Measurements from ENCODE around the gene OR14K1. TPM values are rescaled to one million over a fixed set of nuclear protein-coding genes. Genes with fewer than 3 reads are reported as not detected.

The OR14K1 gene
- total and polyA plus RNA-seq, 9 donors, result not detected

GRCh38 chr1:247769603-247770002 lies 31.2 kb downstream of the OR14K1 start:
- DNase-seq, result no peak
- H3K4me1 ChIP-seq (ENCODE audit: insufficient read depth), result no peaks in the 10 kb centered on the region
- no peak overlapping the region for H3K4me3 ChIP-seq
- H3K9me3 ChIP-seq, result no peaks in the 10 kb centered on the region
- intact Hi-C loops (cut with DNase I), result no loop called here
- no peaks in the 10 kb centered on the region for H3K27me3 ChIP-seq
- no peak overlapping the region for H3K27ac ChIP-seq
- TF ChIP-seq EP300 (IDR thresholded peaks at IDR 0.05) (no peak), CTCF (IDR thresholded peaks at IDR 0.05) (no peak), POLR2A (IDR thresholded peaks at IDR 0.05) (no peak)
- no peaks in the 10 kb centered on the region for H3K36me3 ChIP-seq

Other genes with a start within 250 kb of the OR14K1 start
- gene OR2C3, start 202.2 kb upstream of the OR14K1 start, total RNA-seq, result under 1 TPM in 1 of 7 donors, not detected in 6; 0.15 TPM
- gene OR2C3, start 202.2 kb upstream of the OR14K1 start, polyA plus RNA-seq, result under 1 TPM in 1 of 2 donors, not detected in 1; 0.04 TPM
- under 1 TPM in 3 of 7 donors, not detected in 4; 0.13 to 0.42 (median 0.35) TPM for gene GCSAML, start 189.5 kb upstream of the OR14K1 start, total RNA-seq
- gene GCSAML, start 189.5 kb upstream of the OR14K1 start, polyA plus RNA-seq, result under 1 TPM; 0.05 to 0.52 TPM
- gene OR2G2, start 150.3 kb upstream of the OR14K1 start, total RNA-seq, result not detected
- gene OR2G2, start 150.3 kb upstream of the OR14K1 start, polyA plus RNA-seq, result not detected
- gene OR2G3, start 133.0 kb upstream of the OR14K1 start, total RNA-seq, result not detected
- not detected for gene OR2G3, start 133.0 kb upstream of the OR14K1 start, polyA plus RNA-seq
- not detected for gene OR13G1, start 58.9 kb upstream of the OR14K1 start, total RNA-seq
- not detected for gene OR13G1, start 58.9 kb upstream of the OR14K1 start, polyA plus RNA-seq
- not detected for gene OR6F1, start 22.0 kb upstream of the OR14K1 start, total RNA-seq
- not detected for gene OR6F1, start 22.0 kb upstream of the OR14K1 start, polyA plus RNA-seq
- not detected for gene OR14A2, start 9.5 kb downstream of the OR14K1 start, total RNA-seq
- not detected for gene OR14A2, start 9.5 kb downstream of the OR14K1 start, polyA plus RNA-seq
- not detected for gene OR1C1, start 21.9 kb downstream of the OR14K1 start, total RNA-seq
- not detected for gene OR1C1, start 21.9 kb downstream of the OR14K1 start, polyA plus RNA-seq
- gene OR14A16, start 85.5 kb downstream of the OR14K1 start, total RNA-seq, result not detected
- gene OR14A16, start 85.5 kb downstream of the OR14K1 start, polyA plus RNA-seq, result not detected
- not detected for gene OR11L1, start 103.3 kb downstream of the OR14K1 start, total RNA-seq
- gene OR11L1, start 103.3 kb downstream of the OR14K1 start, polyA plus RNA-seq, result not detected
- gene TRIM58, start 118.6 kb downstream of the OR14K1 start, total RNA-seq, result 1 to 10 TPM in 1 of 7 donors, under 1 TPM in 6; 0.13 to 3.2 (median 0.41) TPM
- gene TRIM58, start 118.6 kb downstream of the OR14K1 start, polyA plus RNA-seq, result under 1 TPM; 0.13 to 0.35 TPM
- under 1 TPM in 2 of 7 donors, not detected in 5; 0.25 to 0.46 TPM for gene OR2W3, start 157.0 kb downstream of the OR14K1 start, total RNA-seq
- under 1 TPM in 1 of 2 donors, not detected in 1; 0.22 TPM for gene OR2W3, start 157.0 kb downstream of the OR14K1 start, polyA plus RNA-seq
- not detected for gene OR2T8, start 181.6 kb downstream of the OR14K1 start, total RNA-seq
- gene OR2T8, start 181.6 kb downstream of the OR14K1 start, polyA plus RNA-seq, result not detected
- not detected for gene OR2AJ1, start 186.3 kb downstream of the OR14K1 start, total RNA-seq
- gene OR2AJ1, start 186.3 kb downstream of the OR14K1 start, polyA plus RNA-seq, result not detected
- under 1 TPM in 1 of 7 donors, not detected in 6; 0.34 TPM for gene OR2L8, start 210.2 kb downstream of the OR14K1 start, total RNA-seq
- not detected for gene OR2L8, start 210.2 kb downstream of the OR14K1 start, polyA plus RNA-seq
- under 1 TPM in 2 of 7 donors, not detected in 5; 0.36 to 0.80 TPM for gene OR2AK2, start 226.6 kb downstream of the OR14K1 start, total RNA-seq
- gene OR2AK2, start 226.6 kb downstream of the OR14K1 start, polyA plus RNA-seq, result not detected

Measured in ovary (tissue), 9 donors.